Panc1 (cell line): Measurements from ENCODE around the gene PIGX. TPM values are rescaled to one million over a fixed set of nuclear protein-coding genes. Genes with fewer than 3 reads are reported as not detected.

Experiments
- ATAC-seq: fragments of 200-7000 bp; cut with Tn5 transposase; 2 replicates; pipeline ENCODE4 v1.9.1; 2020; ENCODE audit warnings: mild to moderate bottlenecking, moderate library complexity
- BruUV-seq: library from RNA; stranded (reverse); fragments of 400-500 nt; replicated peaks from 2 replicates; lab custom pipeline; 2021; lab: Mats Ljungman, UMichigan
- CTCF ChIA-PET: fragments of 300-600 bp; sonication (Branson Sonifier 250); formaldehyde crosslinking; loops from one replicate; lab custom pipeline; 2022; ENCODE audit warnings: antibody characterized with exemption; lab: Charles Lee
- POLR2A ChIA-PET: fragments of 300-600 bp; sonication (Branson Sonifier 250); formaldehyde crosslinking; loops from one replicate; lab custom pipeline; 2022; ENCODE audit warnings: antibody characterized with exemption; lab: Charles Lee
- DNase-seq: peaks from one replicate; pipeline ENCODE4 v3.0.0-alpha.2; 2010; ENCODE audit warnings: low read depth, low spot score
- H3K27ac ChIP-seq: 2 replicates; pipeline ENCODE4 v1.5.1; 2011; ENCODE audit warnings: mild to moderate bottlenecking, low read length, inconsistent platforms
- H3K27me3 ChIP-seq: fragments of 200-500 bp; sonication (Bioruptor generic); 2 replicates; pipeline ENCODE4 v1.6.0; 2014; ENCODE audit warnings: low read length, inconsistent platforms; ENCODE audit not compliant: control insufficient read depth, insufficient read depth
- H3K36me3 ChIP-seq: fragments of 200-500 bp; sonication (Bioruptor generic); 2 replicates; pipeline ENCODE4 v1.5.1; 2014; ENCODE audit warnings: inconsistent platforms, mild to moderate bottlenecking, low read length, moderate library complexity; ENCODE audit not compliant: control insufficient read depth, insufficient read depth
- H3K4me1 ChIP-seq: 2 replicates; pipeline ENCODE4 v1.5.1; 2011; ENCODE audit warnings: inconsistent platforms, mild to moderate bottlenecking, low read length, moderate library complexity; ENCODE audit not compliant: control insufficient read depth, insufficient read depth
- H3K4me3 ChIP-seq, 2 experiments: 2 replicates each; pipeline ENCODE4 v1.5.1; 2011 to 2012; ENCODE audit warnings: low read depth in 2 of 2, low read length in 2 of 2, mild to moderate bottlenecking in 2 of 2, inconsistent platforms in 1 of 2, moderate library complexity in 1 of 2
- H3K9me3 ChIP-seq: fragments of 200-500 bp; sonication (Bioruptor generic); 2 replicates; pipeline ENCODE4 v1.5.1; 2014; ENCODE audit warnings: low read depth, mild to moderate bottlenecking, inconsistent platforms, low read length, moderate library complexity; ENCODE audit not compliant: control insufficient read depth, insufficient read depth
- POLR2AphosphoS5 ChIP-seq: IDR thresholded peaks from 2 replicates; pipeline ENCODE4 v1.6.1; 2012; ENCODE audit warnings: mild to moderate bottlenecking, low read depth, low read length, moderate library complexity
- SIN3A ChIP-seq: IDR thresholded peaks from 2 replicates; pipeline ENCODE4 v1.6.1; 2012; ENCODE audit warnings: low read depth, mild to moderate bottlenecking, low read length, moderate library complexity, borderline replicate concordance; ENCODE audit not compliant: insufficient read depth
- TCF7L2 ChIP-seq: IDR thresholded peaks from 2 replicates; pipeline ENCODE4 v1.6.1; 2011; ENCODE audit warnings: mild to moderate bottlenecking, low read depth, low read length, inconsistent platforms
- in situ Hi-C: cut with HindIII; loops from 2 replicates; pipeline ENCODE4 v1.10.0; 2016; ENCODE audit warnings: low sequenced_read_pairs, low pct_unique_long_range_greater_than_20kb
- intact Hi-C: fragments of 100-400 bp; cut with micrococcal nuclease; formaldehyde crosslinking; loops from one replicate; pipeline ENCODE4 v1.10.0; 2022; ENCODE audit not compliant: unreplicated experiment
- total RNA-seq: library from RNA; stranded (reverse); gene quantifications from one replicate; pipeline ENCODE4 v1.2.1, GENCODE V29; 2021; ENCODE audit not compliant: unreplicated experiment
- TF ChIP-seq, protein P1 (sequence below): fragments of 450-650 bp; IDR thresholded peaks from 2 replicates; pipeline ENCODE4 v1.5.1; 2017; ENCODE audit warnings: mild to moderate bottlenecking
- TF ChIP-seq, protein P2 (sequence below), 2 experiments: IDR thresholded peaks; 2 replicates each; pipeline ENCODE4 v1.6.1; 2011 to 2012; ENCODE audit warnings: low read depth in 2 of 2, control low read depth in 1 of 2, low read length in 1 of 2, mild to moderate bottlenecking in 1 of 2, moderate library complexity in 1 of 2; ENCODE audit not compliant: insufficient read depth in 1 of 2

Gene PIGX
- total RNA-seq, 1 experiment from 2014 or later, result 85.7 TPM

DNA sequence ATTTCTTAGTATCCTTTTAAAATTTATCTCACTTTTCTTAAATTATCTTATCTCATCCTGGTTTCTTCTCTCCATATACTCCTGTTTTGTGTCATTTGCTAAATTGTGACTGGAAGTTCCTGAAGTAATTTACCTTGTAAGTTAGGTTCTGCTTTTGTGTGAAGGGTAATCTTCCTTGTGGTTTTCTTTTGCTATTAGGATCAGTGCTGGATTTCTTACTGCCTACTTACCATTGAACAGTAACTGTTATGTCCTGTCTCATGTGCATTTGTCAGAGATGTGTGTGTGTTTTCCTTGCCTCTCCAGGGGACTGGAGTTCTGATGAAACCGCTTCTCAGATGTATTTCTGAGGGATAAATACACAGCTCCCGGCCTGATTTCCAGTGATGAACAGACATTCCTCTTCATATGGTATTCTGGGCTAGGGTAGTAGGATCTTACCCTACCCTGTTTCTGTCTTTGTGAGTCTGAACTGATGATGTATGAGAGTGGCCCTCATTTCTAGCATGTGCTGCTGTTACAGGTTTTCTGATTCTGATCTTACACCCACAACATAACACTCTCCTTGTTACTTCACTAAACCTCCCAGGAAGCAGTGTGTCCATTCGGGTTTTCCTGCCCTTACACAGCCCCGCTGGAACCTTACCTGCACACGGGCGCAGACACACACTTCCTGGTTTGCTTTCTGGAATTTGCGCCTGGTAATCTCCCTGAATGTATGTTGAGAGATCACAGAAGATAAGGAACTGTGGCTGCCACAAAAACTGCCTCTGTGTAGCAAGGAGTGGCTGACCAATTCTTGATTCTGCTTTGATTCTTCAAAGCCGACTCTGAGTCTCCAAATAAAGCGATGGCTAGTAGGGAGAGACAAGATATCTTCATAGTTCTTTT is 42.2 kb downstream of the PIGX start:
- Histone ChIP-seq H3K9me3 (peaks cover 8% of the 10 kb centered on the region; the same call in 1 of the 2 replicates), H3K4me1 (peaks cover 18% of the 10 kb centered on the region; the same call in 1 of the 2 replicates), H3K27ac (peak overlapping the region; percentile 18), H3K27me3 (no peaks in the 10 kb centered on the region), H3K36me3 (peaks cover 4% of the 10 kb centered on the region; the same call in 1 of the 2 replicates), H3K4me3 (no peak overlapping the region)
- intact Hi-C loops (no loop called here), in situ Hi-C loops (no loop called here)
- 0 out of 2 replicates have a peak, but pooled peaks have one; percentile 33 for TF ChIP-seq POLR2AphosphoS5
- no peak for TF ChIP-seq SIN3A
- BruUV-seq, result no TSS peak
- DNase-seq, result no peak
- CTCF ChIA-PET, result no interaction called here
- no peak; the same call in 1 of the 2 replicates for ATAC-seq
- POLR2A ChIA-PET, result no interaction called here

GRCh38 chr3:196756732-196757131 is 44.6 kb downstream of the PIGX start:
- POLR2A ChIA-PET, result no interaction called here
- CTCF ChIA-PET, result no interaction called here
- peaks cover 4% of the 10 kb centered on the region; the same call in 1 of the 2 replicates for H3K36me3 ChIP-seq

More at GRCh38 chr3:196756732-196757131, 44.6 kb downstream of the PIGX start:
- Histone ChIP-seq H3K27me3 (no peaks in the 10 kb centered on the region), H3K4me3 (no peak overlapping the region), H3K9me3 (peaks cover 8% of the 10 kb centered on the region; the same call in 1 of the 2 replicates), H3K4me1 (peaks cover 18% of the 10 kb centered on the region; the same call in 1 of the 2 replicates), H3K27ac (no peak overlapping the region)
- BruUV-seq, result no TSS peak
- intact Hi-C loops (no loop called here), in situ Hi-C loops (no loop called here)
- TF ChIP-seq, protein P1, sequence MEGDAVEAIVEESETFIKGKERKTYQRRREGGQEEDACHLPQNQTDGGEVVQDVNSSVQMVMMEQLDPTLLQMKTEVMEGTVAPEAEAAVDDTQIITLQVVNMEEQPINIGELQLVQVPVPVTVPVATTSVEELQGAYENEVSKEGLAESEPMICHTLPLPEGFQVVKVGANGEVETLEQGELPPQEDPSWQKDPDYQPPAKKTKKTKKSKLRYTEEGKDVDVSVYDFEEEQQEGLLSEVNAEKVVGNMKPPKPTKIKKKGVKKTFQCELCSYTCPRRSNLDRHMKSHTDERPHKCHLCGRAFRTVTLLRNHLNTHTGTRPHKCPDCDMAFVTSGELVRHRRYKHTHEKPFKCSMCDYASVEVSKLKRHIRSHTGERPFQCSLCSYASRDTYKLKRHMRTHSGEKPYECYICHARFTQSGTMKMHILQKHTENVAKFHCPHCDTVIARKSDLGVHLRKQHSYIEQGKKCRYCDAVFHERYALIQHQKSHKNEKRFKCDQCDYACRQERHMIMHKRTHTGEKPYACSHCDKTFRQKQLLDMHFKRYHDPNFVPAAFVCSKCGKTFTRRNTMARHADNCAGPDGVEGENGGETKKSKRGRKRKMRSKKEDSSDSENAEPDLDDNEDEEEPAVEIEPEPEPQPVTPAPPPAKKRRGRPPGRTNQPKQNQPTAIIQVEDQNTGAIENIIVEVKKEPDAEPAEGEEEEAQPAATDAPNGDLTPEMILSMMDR, result no peak
- no peak for TF ChIP-seq TCF7L2
- TF ChIP-seq SIN3A, result no peak
- no peak for TF ChIP-seq POLR2AphosphoS5
- TF ChIP-seq, protein P2, sequence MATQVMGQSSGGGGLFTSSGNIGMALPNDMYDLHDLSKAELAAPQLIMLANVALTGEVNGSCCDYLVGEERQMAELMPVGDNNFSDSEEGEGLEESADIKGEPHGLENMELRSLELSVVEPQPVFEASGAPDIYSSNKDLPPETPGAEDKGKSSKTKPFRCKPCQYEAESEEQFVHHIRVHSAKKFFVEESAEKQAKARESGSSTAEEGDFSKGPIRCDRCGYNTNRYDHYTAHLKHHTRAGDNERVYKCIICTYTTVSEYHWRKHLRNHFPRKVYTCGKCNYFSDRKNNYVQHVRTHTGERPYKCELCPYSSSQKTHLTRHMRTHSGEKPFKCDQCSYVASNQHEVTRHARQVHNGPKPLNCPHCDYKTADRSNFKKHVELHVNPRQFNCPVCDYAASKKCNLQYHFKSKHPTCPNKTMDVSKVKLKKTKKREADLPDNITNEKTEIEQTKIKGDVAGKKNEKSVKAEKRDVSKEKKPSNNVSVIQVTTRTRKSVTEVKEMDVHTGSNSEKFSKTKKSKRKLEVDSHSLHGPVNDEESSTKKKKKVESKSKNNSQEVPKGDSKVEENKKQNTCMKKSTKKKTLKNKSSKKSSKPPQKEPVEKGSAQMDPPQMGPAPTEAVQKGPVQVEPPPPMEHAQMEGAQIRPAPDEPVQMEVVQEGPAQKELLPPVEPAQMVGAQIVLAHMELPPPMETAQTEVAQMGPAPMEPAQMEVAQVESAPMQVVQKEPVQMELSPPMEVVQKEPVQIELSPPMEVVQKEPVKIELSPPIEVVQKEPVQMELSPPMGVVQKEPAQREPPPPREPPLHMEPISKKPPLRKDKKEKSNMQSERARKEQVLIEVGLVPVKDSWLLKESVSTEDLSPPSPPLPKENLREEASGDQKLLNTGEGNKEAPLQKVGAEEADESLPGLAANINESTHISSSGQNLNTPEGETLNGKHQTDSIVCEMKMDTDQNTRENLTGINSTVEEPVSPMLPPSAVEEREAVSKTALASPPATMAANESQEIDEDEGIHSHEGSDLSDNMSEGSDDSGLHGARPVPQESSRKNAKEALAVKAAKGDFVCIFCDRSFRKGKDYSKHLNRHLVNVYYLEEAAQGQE (IDR thresholded peaks at IDR 0.05; ENCODE audit: insufficient read depth in 1 of 2, low read depth in 2 of 2, low read length in 1 of 2), result no peak
- ATAC-seq, result no peak
- DNase-seq, result no peak
